GM12801 (cell line): Measurements from ENCODE around the gene FAM20A.

Experiments
- CTCF ChIP-seq: IDR thresholded peaks from one replicate; pipeline ENCODE4 v1.5.1; 2011; ENCODE audit warnings: control low read depth; ENCODE audit not compliant: insufficient read length; ENCODE audit errors: extremely low read depth

The FAM20A gene

DNA sequence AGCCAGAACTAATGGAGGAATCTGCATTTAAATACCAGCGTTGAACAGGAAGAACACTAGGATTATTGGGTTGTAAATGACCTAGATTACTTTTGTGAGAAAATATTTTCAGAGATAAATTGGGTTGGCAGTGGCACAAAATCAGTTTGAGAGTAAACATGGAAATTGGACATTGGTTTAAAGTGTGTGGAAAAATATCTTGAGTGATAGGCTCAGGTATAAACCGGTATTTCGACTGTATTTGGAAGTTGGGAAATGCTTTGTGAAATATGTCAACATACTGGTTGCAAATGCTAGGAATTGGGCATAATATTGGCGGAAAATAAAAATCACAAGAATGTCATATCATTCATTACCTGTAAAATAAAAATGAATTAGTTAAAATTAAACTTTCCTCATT is 73.9 kb downstream of the FAM20A start:
- no peak for TF ChIP-seq CTCF

DNA sequence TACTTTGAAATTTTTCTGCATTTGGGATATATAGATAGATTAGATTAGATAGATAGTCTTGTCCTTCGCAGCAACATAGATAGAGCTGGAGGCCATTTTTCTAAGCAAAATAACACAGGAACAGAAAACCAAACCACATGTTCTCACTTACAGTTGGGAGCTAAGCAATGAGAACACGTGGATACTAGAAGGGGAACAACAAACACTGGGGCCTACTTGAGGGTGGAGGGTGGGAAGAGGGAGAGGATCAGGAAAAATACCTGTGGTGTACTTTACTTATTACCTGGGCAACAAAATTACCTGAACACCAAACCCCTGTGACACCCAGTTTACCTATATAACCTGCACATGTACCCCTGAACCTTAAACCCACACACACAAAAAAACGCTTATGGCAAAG is 74.6 kb downstream of the FAM20A start:
- TF ChIP-seq CTCF, result no peak

- no peak for TF ChIP-seq CTCF
Measured at GRCh38 chr17:68522266-68522665, 78.9 kb downstream of the FAM20A start.

- TF ChIP-seq CTCF, result no peak
Measured at GRCh38 chr17:68519911-68520310, 81.3 kb downstream of the FAM20A start.

GRCh38 chr17:68518063-68518815 is 82.9 kb downstream of the FAM20A start:
- no peak for TF ChIP-seq CTCF

DNA sequence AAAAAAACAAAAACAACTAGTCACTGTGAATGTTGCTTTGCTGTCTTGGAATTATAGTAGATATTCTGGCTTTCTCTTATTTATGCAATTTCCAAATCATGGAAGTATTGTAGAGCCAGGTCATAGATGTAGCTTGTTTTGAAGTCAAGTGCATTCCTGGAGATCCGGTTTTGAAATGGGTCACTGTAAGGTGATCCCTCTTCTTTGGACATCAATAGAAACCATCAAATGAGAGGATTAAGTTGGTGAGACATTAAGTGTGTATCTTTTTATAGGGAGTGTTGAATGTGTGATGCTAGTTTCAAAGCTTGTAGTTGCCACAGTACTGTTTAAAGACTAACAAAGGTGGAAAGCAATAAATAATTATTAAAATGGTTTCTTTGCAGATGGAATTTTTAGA is 84.4 kb downstream of the FAM20A start:
- TF ChIP-seq CTCF, result no peak

- no peak for TF ChIP-seq CTCF
Measured at GRCh38 chr17:68514831-68515635, 86.1 kb downstream of the FAM20A start.
